ENCODE measurements around the gene OLFM4. TPM values are rescaled to one million over a fixed set of nuclear protein-coding genes. Genes with fewer than 3 reads are reported as not detected.

The OLFM4 gene
- total RNA-seq, 2 experiments from 2014 or later: 0.06 TPM; not detected in 1

DNA sequence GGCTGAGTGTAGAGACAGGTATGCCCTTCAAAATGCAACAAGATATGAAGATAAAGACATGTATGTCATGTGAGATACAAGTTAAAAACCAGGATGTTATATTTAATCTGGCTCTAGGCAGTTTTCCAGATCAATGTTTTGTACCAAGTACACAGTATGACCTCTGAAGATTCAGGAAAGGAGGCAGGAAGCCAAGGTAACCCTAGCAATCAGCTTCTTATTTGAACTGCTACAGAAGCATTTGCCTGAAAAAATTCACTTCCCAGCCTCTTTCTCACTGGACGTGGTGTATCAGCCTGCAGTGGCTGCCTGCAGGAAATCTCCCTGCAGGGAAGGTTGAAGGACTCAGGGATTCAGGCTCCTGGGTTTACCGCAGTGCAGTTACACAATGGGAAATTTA lies 24.1 kb downstream of the OLFM4 start:
- DNase-seq (ENCODE audit: low spot score): no peak
- Histone ChIP-seq H4K20me1 (ENCODE audit: insufficient read depth, low read length) (no peaks in the 10 kb centered on the region), H3K4me3 (ENCODE audit: low read depth, low read length, poor library complexity, severe bottlenecking) (no peak overlapping the region), H3K9me2 (ENCODE audit: insufficient read depth, low read length) (no peaks in the 10 kb centered on the region), H3K4me1 (ENCODE audit: insufficient read depth, low read length, poor library complexity, severe bottlenecking) (no peaks in the 10 kb centered on the region), H3K4me2 (ENCODE audit: low read length) (no peak overlapping the region), H3K36me3 (ENCODE audit: insufficient read depth, low read length) (no peaks in the 10 kb centered on the region), H3K79me2 (ENCODE audit: insufficient read depth, low read depth, low read length) (no peaks in the 10 kb centered on the region), H3K9me3 (ENCODE audit: low read length) (no peaks in the 10 kb centered on the region), H2AFZ (ENCODE audit: low read length) (no peak overlapping the region), H3K27ac (ENCODE audit: low read depth, low read length, poor library complexity, severe bottlenecking) (no peak overlapping the region)
- CTCF ChIA-PET (ENCODE audit: unreplicated experiment): no interaction called here
- BruUV-seq (replicated peaks): no TSS peak
- intact Hi-C loops (cut with micrococcal nuclease; ENCODE audit: unreplicated experiment): no loop called here
- POLR2A ChIA-PET: interaction anchor here (1.0 kb wide), 1 partner anchor 10 kb away, joined by 3 read pairs; no protein-coding TSS in a partner anchor
- TF ChIP-seq, protein P1, sequence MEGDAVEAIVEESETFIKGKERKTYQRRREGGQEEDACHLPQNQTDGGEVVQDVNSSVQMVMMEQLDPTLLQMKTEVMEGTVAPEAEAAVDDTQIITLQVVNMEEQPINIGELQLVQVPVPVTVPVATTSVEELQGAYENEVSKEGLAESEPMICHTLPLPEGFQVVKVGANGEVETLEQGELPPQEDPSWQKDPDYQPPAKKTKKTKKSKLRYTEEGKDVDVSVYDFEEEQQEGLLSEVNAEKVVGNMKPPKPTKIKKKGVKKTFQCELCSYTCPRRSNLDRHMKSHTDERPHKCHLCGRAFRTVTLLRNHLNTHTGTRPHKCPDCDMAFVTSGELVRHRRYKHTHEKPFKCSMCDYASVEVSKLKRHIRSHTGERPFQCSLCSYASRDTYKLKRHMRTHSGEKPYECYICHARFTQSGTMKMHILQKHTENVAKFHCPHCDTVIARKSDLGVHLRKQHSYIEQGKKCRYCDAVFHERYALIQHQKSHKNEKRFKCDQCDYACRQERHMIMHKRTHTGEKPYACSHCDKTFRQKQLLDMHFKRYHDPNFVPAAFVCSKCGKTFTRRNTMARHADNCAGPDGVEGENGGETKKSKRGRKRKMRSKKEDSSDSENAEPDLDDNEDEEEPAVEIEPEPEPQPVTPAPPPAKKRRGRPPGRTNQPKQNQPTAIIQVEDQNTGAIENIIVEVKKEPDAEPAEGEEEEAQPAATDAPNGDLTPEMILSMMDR (conservative IDR thresholded peaks at IDR 0.05; ENCODE audit: low read length): no peak
- no peak for TF ChIP-seq EZH2phosphoT487 (IDR thresholded peaks at IDR 0.05; ENCODE audit: borderline replicate concordance, low read depth, low read length)

DNA sequence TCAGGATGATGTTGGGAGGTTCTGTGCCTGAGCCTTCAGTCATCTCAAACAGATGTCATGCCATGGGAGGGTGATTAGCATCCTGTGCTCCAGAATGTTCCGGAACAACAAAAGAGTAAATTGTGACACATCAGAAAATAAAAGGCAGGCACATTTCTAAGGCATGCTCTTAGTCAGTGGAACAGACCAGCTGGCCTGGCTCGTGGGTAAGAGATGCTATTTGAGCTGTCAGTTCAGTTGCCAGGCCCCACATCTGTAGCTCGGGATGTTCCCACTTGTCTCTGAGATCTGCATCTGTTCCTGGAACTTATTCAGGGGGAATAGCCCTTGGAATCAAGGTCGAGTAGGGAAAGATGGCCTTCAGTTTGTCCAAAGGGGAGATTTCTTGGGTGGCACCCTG lies 26.0 kb downstream of the OLFM4 start:
- no peaks in the 10 kb centered on the region for H3K9me3 ChIP-seq (ENCODE audit: low read length)
- intact Hi-C loops (cut with micrococcal nuclease; ENCODE audit: unreplicated experiment): no loop called here
- H3K9me2 ChIP-seq (ENCODE audit: insufficient read depth, low read length): no peaks in the 10 kb centered on the region
- no TSS peak for BruUV-seq (replicated peaks)
- no peak overlapping the region for H3K27ac ChIP-seq (ENCODE audit: low read depth, low read length, poor library complexity, severe bottlenecking)
- ChIA-PET POLR2A (interaction anchor here (0.8 kb wide), 1 partner anchor 9 kb away, joined by 3 read pairs; no protein-coding TSS in a partner anchor), CTCF (ENCODE audit: unreplicated experiment) (no interaction called here)
- H2AFZ ChIP-seq (ENCODE audit: low read length): no peak overlapping the region
- no peaks in the 10 kb centered on the region for H3K36me3 ChIP-seq (ENCODE audit: insufficient read depth, low read length)
- H3K79me2 ChIP-seq (ENCODE audit: insufficient read depth, low read depth, low read length): no peaks in the 10 kb centered on the region
- TF ChIP-seq, protein P1 (conservative IDR thresholded peaks at IDR 0.05; ENCODE audit: low read length): no peak
- TF ChIP-seq EZH2phosphoT487 (IDR thresholded peaks at IDR 0.05; ENCODE audit: borderline replicate concordance, low read depth, low read length): no peak
- H4K20me1 ChIP-seq (ENCODE audit: insufficient read depth, low read length): no peaks in the 10 kb centered on the region
- no peak overlapping the region for H3K4me2 ChIP-seq (ENCODE audit: low read length)
- no peak for DNase-seq (ENCODE audit: low spot score)
- H3K4me1 ChIP-seq (ENCODE audit: insufficient read depth, low read length, poor library complexity, severe bottlenecking): no peaks in the 10 kb centered on the region
- no peak overlapping the region for H3K4me3 ChIP-seq (ENCODE audit: low read depth, low read length, poor library complexity, severe bottlenecking)

GRCh38 chr13:53058065-53058679 lies 29.6 kb downstream of the OLFM4 start:
- DNase-seq (ENCODE audit: low spot score): no peak
- TF ChIP-seq EZH2phosphoT487 (IDR thresholded peaks at IDR 0.05; ENCODE audit: borderline replicate concordance, low read depth, low read length): no peak
- no TSS peak for BruUV-seq (replicated peaks)

More at GRCh38 chr13:53058065-53058679, 29.6 kb downstream of the OLFM4 start:
- H3K4me1 ChIP-seq (ENCODE audit: insufficient read depth, low read length, poor library complexity, severe bottlenecking): no peaks in the 10 kb centered on the region
- ChIA-PET POLR2A (no interaction called here), CTCF (ENCODE audit: unreplicated experiment) (no interaction called here)
- no peaks in the 10 kb centered on the region for H4K20me1 ChIP-seq (ENCODE audit: insufficient read depth, low read length)
- H3K9me3 ChIP-seq (ENCODE audit: low read length): no peaks in the 10 kb centered on the region
- H3K27ac ChIP-seq (ENCODE audit: low read depth, low read length, poor library complexity, severe bottlenecking): no peak overlapping the region
- no peak overlapping the region for H2AFZ ChIP-seq (ENCODE audit: low read length)
- H3K4me3 ChIP-seq (ENCODE audit: low read depth, low read length, poor library complexity, severe bottlenecking): no peak overlapping the region
- no peaks in the 10 kb centered on the region for H3K9me2 ChIP-seq (ENCODE audit: insufficient read depth, low read length)
- intact Hi-C loops (cut with micrococcal nuclease; ENCODE audit: unreplicated experiment): no loop called here
- H3K4me2 ChIP-seq (ENCODE audit: low read length): no peak overlapping the region
- no peaks in the 10 kb centered on the region for H3K79me2 ChIP-seq (ENCODE audit: insufficient read depth, low read depth, low read length)
- H3K36me3 ChIP-seq (ENCODE audit: insufficient read depth, low read length): no peaks in the 10 kb centered on the region

Measured in OCI-LY7 (cell line).